GOT3 (cell line): ENCODE measurements around the gene TMEM184A.

Experiments used
- DNase-seq: peaks from one replicate; lab custom pipeline; 2025; ENCODE audit warnings: mixed read lengths; lab: John Stamatoyannopoulos, UW

The TMEM184A gene

GRCh38 chr7:1539181-1539881, 16.7 kb downstream of the TMEM184A start:
- no peak for DNase-seq

GRCh38 chr7:1538544-1539180, 17.3 kb downstream of the TMEM184A start:
- DNase-seq, result no peak

- DNase-seq, result peak; percentile 53
Observed at GRCh38 chr7:1537535-1538412, 18.2 kb downstream of the TMEM184A start.

- DNase-seq, result peak; percentile 76
Observed at GRCh38 chr7:1536743-1537534, 19.1 kb downstream of the TMEM184A start.

- no peak for DNase-seq
Observed at GRCh38 chr7:1536455-1536742, 19.6 kb downstream of the TMEM184A start.

GRCh38 chr7:1535701-1536454, 20.1 kb downstream of the TMEM184A start:
- DNase-seq, result no peak

GRCh38 chr7:1535100-1535458, 20.9 kb downstream of the TMEM184A start:
- DNase-seq, result no peak

GRCh38 chr7:1534330-1535099, 21.5 kb downstream of the TMEM184A start:
- DNase-seq, result no peak

- peak; percentile 43 for DNase-seq
Observed at GRCh38 chr7:1533547-1534329, 22.3 kb downstream of the TMEM184A start.

GRCh38 chr7:1533255-1533546, 22.8 kb downstream of the TMEM184A start:
- no peak for DNase-seq

GRCh38 chr7:1532456-1533254, 23.4 kb downstream of the TMEM184A start:
- peak; percentile 57 for DNase-seq

GRCh38 chr7:1531979-1532455, 24.0 kb downstream of the TMEM184A start:
- no peak for DNase-seq

- DNase-seq, result no peak
Observed at GRCh38 chr7:1531263-1531978, 24.6 kb downstream of the TMEM184A start.

- no peak for DNase-seq
Observed at GRCh38 chr7:1530946-1531262, 25.1 kb downstream of the TMEM184A start.

- no peak for DNase-seq
Observed at GRCh38 chr7:1529383-1530116, 26.5 kb downstream of the TMEM184A start.

GRCh38 chr7:1526271-1526754, 29.7 kb downstream of the TMEM184A start:
- DNase-seq, result no peak

- DNase-seq, result no peak
Observed at GRCh38 chr7:1525409-1525808, 30.6 kb downstream of the TMEM184A start.

- no peak for DNase-seq
Observed at GRCh38 chr7:1523844-1524243, 32.2 kb downstream of the TMEM184A start.
